ENCODE data around the gene RAPGEF1.
"Not testable (repeated sequence)": the region's sequence is repeated elsewhere in the genome, so short reads cannot be mapped to it uniquely, and the experiment has no call there.

RAPGEF1 gene

GRCh38 chr9:131660466-131661405 lies 79.1 kb downstream of the RAPGEF1 start:
- no peak for DNase-seq (ENCODE audit: low read depth)
- no peak overlapping the region for H3K4me3 ChIP-seq (ENCODE audit: low read depth, low read length)

GRCh38 chr9:131658377-131659129 lies 81.3 kb downstream of the RAPGEF1 start:
- H3K4me3 ChIP-seq (ENCODE audit: low read depth, low read length), result no peak overlapping the region
- peak; percentile 81 for DNase-seq (ENCODE audit: low read depth)

GRCh38 chr9:131657940-131658339 lies 81.9 kb downstream of the RAPGEF1 start:
- no peak for DNase-seq (ENCODE audit: low read depth)
- no peak overlapping the region for H3K4me3 ChIP-seq (ENCODE audit: low read depth, low read length)

GRCh38 chr9:131657456-131657855 lies 82.4 kb downstream of the RAPGEF1 start:
- no peak overlapping the region for H3K4me3 ChIP-seq (ENCODE audit: low read depth, low read length)
- no peak for DNase-seq (ENCODE audit: low read depth)

GRCh38 chr9:131657037-131657377 lies 82.9 kb downstream of the RAPGEF1 start:
- no peak for DNase-seq (ENCODE audit: low read depth)
- H3K4me3 ChIP-seq (ENCODE audit: low read depth, low read length), result no peak overlapping the region

- no peak overlapping the region for H3K4me3 ChIP-seq (ENCODE audit: low read depth, low read length)
- DNase-seq (ENCODE audit: low read depth), result no peak
Observed at GRCh38 chr9:131656356-131657036, 83.4 kb downstream of the RAPGEF1 start.

- H3K4me3 ChIP-seq (ENCODE audit: low read depth, low read length); DNase-seq (ENCODE audit: low read depth): not testable (repeated sequence)
Observed at GRCh38 chr9:131654369-131654768, 85.5 kb downstream of the RAPGEF1 start.

GRCh38 chr9:131651599-131651998 lies 88.3 kb downstream of the RAPGEF1 start:
- no peak overlapping the region for H3K4me3 ChIP-seq (ENCODE audit: low read depth, low read length)
- DNase-seq (ENCODE audit: low read depth), result no peak

- no peak overlapping the region for H3K4me3 ChIP-seq (ENCODE audit: low read depth, low read length)
- no peak for DNase-seq (ENCODE audit: low read depth)
Observed at GRCh38 chr9:131651160-131651559, 88.7 kb downstream of the RAPGEF1 start.

GRCh38 chr9:131650254-131650653 lies 89.6 kb downstream of the RAPGEF1 start:
- DNase-seq (ENCODE audit: low read depth), result peak; percentile 66
- H3K4me3 ChIP-seq (ENCODE audit: low read depth, low read length), result no peak overlapping the region

- no peak for DNase-seq (ENCODE audit: low read depth)
- no peak overlapping the region for H3K4me3 ChIP-seq (ENCODE audit: low read depth, low read length)
Observed at GRCh38 chr9:131649646-131650045, 90.2 kb downstream of the RAPGEF1 start.

- DNase-seq (ENCODE audit: low read depth), result no peak
- H3K4me3 ChIP-seq (ENCODE audit: low read depth, low read length), result no peak overlapping the region
Observed at GRCh38 chr9:131645078-131645776, 94.6 kb downstream of the RAPGEF1 start.

GRCh38 chr9:131642496-131643083 lies 97.3 kb downstream of the RAPGEF1 start:
- DNase-seq (ENCODE audit: low read depth), result no peak
- no peak overlapping the region for H3K4me3 ChIP-seq (ENCODE audit: low read depth, low read length)

- peak; percentile 67 for DNase-seq (ENCODE audit: low read depth)
Observed at GRCh38 chr9:131641618-131642495, 98.0 kb downstream of the RAPGEF1 start.

GRCh38 chr9:131640438-131641137 lies 99.3 kb downstream of the RAPGEF1 start:
- DNase-seq (ENCODE audit: low read depth), result no peak
- H3K4me3 ChIP-seq (ENCODE audit: low read depth, low read length), result no peak overlapping the region

More at GRCh38 chr9:131641618-131642495, 98.0 kb downstream of the RAPGEF1 start:
- no peak overlapping the region for H3K4me3 ChIP-seq (ENCODE audit: low read depth, low read length)

- no peak overlapping the region for H3K4me3 ChIP-seq (ENCODE audit: low read depth, low read length)
- DNase-seq (ENCODE audit: low read depth), result no peak
Observed at GRCh38 chr9:131639769-131640437, 100.0 kb downstream of the RAPGEF1 start.

GRCh38 chr9:131636593-131636992 lies 103.3 kb downstream of the RAPGEF1 start:
- no peak for DNase-seq (ENCODE audit: low read depth)
- H3K4me3 ChIP-seq (ENCODE audit: low read depth, low read length), result no peak overlapping the region

All from skeletal muscle cell (primary cell).